Measurements from ENCODE around the gene AOPEP. TPM values are rescaled to one million over a fixed set of nuclear protein-coding genes. Genes with fewer than 3 reads are reported as not detected.

Gene AOPEP
- total RNA-seq, 2 experiments from 2014 or later, result 10.7 to 12.2 TPM

DNA sequence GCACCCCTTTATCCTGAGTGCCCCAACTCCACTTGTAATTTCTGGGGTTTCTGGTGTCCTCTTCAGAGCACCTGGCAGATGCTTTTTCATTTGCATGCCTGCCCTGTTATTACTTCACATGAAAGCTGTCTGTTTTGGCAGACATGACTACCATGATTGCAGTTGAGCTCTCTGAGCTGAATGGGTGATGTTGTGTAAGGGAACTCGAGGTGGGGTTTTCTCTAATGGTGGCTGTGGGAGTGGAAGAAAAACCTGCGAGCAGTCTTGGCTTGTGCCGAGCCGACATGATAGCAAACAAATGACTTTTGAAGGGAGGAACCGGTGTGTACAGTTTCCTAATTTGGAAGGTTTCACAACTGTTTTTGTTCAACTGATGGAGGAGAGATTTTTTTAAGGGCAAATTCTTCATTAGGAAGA, 196.2 kb downstream of the AOPEP start:
- H3K4me1 Mint-ChIP-seq (ENCODE audit: low read depth), result no peaks in the 10 kb centered on the region
- H3K36me3 Mint-ChIP-seq, result peaks cover 4% of the 10 kb centered on the region
- H3K9me3 Mint-ChIP-seq, result no peaks in the 10 kb centered on the region
- DNase-seq, result no peak
- POLR2A ChIA-PET, result no interaction called here
- intact Hi-C loops (cut with micrococcal nuclease), result no loop called here
- no peaks in the 10 kb centered on the region for H3K27me3 Mint-ChIP-seq
- no peak overlapping the region for H3K4me3 Mint-ChIP-seq
- no peak overlapping the region for H3K27ac Mint-ChIP-seq
- CTCF ChIA-PET, result no interaction called here

DNA sequence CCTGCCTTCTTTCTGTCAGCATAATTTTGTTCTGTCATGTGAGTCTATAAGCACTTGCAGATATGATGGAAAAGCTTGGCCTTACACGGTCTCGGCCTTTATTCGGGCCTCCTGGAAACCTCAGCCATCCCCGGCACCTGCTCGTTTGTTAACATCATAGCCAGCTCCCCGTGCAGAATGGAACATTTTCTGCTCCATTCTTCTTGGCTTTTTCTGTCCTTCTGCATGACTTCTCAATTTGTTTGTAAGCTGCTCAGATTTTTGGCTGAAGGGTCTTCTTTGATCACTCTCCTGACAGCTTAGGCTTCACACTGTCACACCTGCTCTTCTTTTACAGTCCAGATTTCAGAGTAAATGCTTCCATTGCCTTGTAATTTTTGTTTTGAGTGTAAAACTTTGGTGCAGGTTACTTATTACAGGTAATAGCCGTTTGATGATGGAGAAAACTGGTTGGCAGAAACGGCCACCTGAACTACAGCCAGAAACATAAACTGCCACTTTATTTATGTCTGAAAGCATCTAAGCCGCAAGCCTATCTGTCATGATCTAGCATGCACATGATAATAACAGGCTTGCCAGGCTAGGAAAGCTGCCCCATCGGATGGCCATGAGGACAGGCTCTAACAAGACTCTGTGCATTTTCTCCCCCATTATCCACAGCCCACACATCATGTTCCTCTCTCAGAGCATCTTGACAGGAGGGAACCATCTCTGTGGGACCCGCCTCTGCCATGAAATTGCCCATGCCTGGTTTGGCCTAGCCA, 197.0 kb downstream of the AOPEP start:
- no peaks in the 10 kb centered on the region for H3K4me1 Mint-ChIP-seq (ENCODE audit: low read depth)
- no peaks in the 10 kb centered on the region for H3K9me3 Mint-ChIP-seq
- no peak for DNase-seq
- no peak overlapping the region for H3K27ac Mint-ChIP-seq
- H3K27me3 Mint-ChIP-seq, result no peaks in the 10 kb centered on the region
- peaks cover 4% of the 10 kb centered on the region for H3K36me3 Mint-ChIP-seq
- no peak overlapping the region for H3K4me3 Mint-ChIP-seq
- POLR2A ChIA-PET, result no interaction called here
- CTCF ChIA-PET, result no interaction called here
- intact Hi-C loops (cut with micrococcal nuclease), result no loop called here

DNA sequence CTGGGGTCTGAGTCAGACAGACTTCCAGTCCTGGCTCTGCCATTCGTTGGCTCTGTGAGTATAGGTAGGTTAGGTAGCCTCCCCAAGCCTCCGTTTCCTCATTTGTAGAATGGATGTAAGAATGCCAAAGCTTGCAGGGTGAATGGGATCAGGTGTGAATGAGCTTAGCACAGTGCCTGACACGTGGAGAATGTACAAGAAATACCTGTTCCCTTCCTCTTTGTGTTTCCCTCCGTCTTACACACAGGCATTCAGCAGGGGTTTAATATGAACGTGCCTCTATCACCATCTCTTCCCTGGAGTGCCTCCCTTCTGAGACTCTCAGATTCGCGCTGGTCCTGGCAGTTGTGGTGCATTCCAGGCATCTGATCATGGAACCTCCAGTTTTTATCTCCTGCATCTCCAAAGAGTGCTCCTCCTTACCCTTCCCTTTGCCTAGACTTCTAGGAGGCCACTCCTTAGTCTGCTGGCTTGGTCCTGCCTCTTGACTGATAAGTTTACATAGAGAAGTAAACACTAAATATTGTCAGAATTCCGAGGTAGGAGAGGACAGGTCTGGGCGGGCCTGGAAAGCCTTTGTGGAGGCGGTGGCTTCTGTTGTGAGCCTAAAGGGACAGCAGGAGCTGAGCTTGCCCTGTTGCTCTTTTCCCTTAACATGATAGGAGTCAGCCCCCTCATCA, 199.4 kb downstream of the AOPEP start:
- CTCF ChIA-PET, result no interaction called here
- Mint-ChIP-seq H3K4me1 (ENCODE audit: low read depth) (no peaks in the 10 kb centered on the region), H3K4me3 (no peak overlapping the region), H3K9me3 (no peaks in the 10 kb centered on the region), H3K27me3 (no peaks in the 10 kb centered on the region), H3K36me3 (peaks cover 4% of the 10 kb centered on the region), H3K27ac (no peak overlapping the region)
- DNase-seq, result no peak
- intact Hi-C loops (cut with micrococcal nuclease), result no loop called here
- POLR2A ChIA-PET, result no interaction called here

DNA sequence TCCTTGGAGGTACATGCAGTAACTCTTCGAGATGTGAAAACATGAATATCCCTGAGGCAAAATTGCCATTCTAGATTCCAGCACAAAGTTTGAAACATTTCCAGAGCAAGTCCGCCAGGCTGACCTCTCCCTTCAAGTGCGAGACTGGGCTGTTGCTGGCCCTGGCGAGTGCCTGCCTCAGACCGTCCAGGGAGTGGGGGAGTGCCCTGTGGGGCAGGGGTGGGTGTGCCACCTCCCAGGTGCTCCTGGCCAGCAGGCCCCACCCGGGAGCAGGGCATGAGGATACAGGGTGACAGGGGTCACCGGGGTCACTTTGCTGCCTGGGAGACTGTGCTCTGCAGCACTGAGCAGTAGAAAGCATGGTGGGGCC, 199.9 kb downstream of the AOPEP start:
- Mint-ChIP-seq H3K36me3 (peaks cover 4% of the 10 kb centered on the region), H3K4me3 (no peak overlapping the region), H3K27ac (no peak overlapping the region), H3K4me1 (ENCODE audit: low read depth) (no peaks in the 10 kb centered on the region), H3K9me3 (no peaks in the 10 kb centered on the region), H3K27me3 (no peaks in the 10 kb centered on the region)
- ChIA-PET CTCF (no interaction called here), POLR2A (no interaction called here)
- intact Hi-C loops (cut with micrococcal nuclease), result no loop called here
- DNase-seq, result no peak

DNA sequence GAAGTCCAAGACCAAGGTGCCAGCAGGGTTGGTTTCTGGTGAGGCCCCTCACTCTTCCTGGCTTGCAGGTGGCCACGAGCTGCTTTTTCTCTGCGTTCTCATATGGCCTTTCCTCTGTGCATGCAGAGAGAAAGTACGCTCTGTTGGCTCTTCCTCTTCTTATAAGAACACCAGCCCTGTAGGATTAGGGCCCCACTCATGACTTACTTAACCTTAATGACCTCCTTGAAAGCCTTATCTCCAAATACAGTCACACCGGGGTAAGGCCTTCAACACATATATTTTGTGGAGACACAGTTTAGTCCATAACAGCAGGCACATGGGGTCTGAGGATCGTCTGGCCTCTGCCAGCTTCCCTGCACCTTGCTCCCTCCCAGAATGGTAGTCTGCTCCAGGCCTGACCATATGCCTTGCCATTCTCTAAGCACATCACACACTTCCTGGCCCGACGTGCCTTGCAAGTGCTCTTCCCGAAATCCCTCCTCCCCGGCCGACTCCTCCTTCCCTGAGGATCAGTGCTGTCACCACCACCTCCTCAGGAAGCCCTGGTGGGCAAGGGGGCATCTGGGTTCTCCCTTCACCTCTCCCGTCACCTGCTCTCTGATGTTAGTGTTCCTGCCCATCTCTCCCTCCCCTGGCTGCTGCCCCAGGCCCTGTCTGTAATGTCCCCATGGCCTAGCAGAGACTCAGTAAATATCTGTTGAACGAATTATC, 200.7 kb downstream of the AOPEP start:
- intact Hi-C loops (cut with micrococcal nuclease), result no loop called here
- POLR2A ChIA-PET, result no interaction called here
- H3K36me3 Mint-ChIP-seq, result peaks cover 4% of the 10 kb centered on the region
- CTCF ChIA-PET, result no interaction called here
- H3K27me3 Mint-ChIP-seq, result no peaks in the 10 kb centered on the region
- no peak for DNase-seq
- H3K4me3 Mint-ChIP-seq, result no peak overlapping the region
- H3K27ac Mint-ChIP-seq, result no peak overlapping the region
- H3K4me1 Mint-ChIP-seq (ENCODE audit: low read depth), result no peaks in the 10 kb centered on the region
- no peaks in the 10 kb centered on the region for H3K9me3 Mint-ChIP-seq

DNA sequence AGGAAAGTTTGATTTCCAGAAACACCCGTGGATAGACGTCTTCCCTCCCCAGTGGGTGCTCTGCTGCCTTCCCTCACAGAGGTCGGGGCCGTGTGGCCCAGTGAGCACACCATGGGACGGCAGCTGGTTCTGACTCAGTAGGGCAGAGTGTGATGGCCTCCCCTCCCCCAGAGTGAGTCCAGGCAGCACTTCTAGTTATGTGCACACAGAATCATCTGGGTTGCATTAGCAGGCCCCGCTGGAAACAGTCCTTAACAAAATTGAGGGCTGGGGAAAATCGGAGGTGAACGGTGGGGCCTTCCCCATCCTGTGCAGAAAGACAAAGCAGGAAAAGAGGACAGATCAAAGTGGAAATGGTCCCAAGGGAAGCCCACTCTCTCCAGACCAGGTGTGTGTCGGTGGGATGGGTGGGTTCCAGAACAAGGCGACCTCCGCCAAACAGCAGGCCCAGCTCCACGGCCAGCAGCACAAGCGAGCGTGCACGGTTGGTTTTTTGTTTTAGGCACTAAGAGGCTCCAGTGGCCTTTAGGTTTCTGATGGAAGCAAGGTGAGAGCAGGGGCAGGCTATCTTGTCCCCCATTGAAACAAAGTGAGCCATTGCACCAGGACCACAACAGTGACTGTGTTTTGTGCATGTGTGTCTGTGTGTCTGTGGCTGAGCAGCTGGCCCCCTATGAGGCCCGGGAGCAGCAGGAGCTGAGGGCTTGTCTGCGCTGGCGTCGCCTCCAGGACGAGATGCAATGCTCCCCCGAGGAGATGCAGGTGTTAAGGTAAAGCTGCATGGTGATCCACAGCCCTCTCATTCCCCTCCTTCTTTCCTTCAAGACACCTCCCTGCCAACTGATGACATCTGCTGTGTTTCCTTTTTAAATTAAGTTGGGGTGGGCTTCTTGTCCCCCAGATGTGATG, 201.5 kb downstream of the AOPEP start:
- Mint-ChIP-seq H3K4me3 (no peak overlapping the region), H3K36me3 (peaks cover 4% of the 10 kb centered on the region), H3K4me1 (ENCODE audit: low read depth) (no peaks in the 10 kb centered on the region), H3K9me3 (no peaks in the 10 kb centered on the region), H3K27me3 (no peaks in the 10 kb centered on the region), H3K27ac (no peak overlapping the region)
- no peak for DNase-seq
- intact Hi-C loops (cut with micrococcal nuclease), result no loop called here
- ChIA-PET POLR2A (no interaction called here), CTCF (no interaction called here)

DNA sequence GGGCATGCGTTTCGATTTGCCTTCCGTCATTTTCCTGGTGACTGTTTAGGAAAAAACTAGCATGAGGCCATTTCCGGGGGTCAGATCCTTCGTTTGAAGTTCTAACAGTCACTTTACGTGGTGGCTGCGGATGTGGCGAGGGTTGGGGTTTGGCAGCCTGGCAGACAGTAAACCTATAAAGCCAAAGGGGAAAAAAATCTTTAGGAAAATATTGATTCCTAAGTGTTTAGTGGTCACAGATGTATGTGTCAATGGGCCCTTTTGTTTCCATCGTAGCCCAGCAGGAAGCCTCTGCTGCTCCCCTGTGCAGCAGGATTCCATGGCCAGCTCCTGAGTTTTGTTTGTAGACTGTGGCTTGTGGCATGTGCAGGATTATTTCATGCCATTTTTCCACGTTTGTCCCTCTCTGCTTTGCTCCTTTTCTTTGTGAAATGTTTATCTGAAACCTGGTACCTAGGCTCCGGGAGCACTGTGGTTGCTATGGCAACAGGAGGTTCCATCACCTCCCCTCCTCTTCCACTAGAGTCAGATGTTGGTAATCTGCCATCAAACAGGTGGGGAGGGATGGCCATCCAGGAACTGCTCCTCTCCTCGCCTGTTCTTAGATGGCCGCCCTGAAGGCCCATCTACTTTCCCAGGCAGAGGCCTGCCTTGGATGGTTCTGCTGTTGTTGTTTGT, 202.3 kb downstream of the AOPEP start:
- CTCF ChIA-PET, result no interaction called here
- Mint-ChIP-seq H3K36me3 (peaks cover 4% of the 10 kb centered on the region), H3K4me3 (no peak overlapping the region), H3K27ac (no peak overlapping the region), H3K4me1 (ENCODE audit: low read depth) (no peaks in the 10 kb centered on the region), H3K27me3 (no peaks in the 10 kb centered on the region), H3K9me3 (no peaks in the 10 kb centered on the region)
- DNase-seq, result no peak
- POLR2A ChIA-PET, result no interaction called here
- intact Hi-C loops (cut with micrococcal nuclease), result no loop called here

DNA sequence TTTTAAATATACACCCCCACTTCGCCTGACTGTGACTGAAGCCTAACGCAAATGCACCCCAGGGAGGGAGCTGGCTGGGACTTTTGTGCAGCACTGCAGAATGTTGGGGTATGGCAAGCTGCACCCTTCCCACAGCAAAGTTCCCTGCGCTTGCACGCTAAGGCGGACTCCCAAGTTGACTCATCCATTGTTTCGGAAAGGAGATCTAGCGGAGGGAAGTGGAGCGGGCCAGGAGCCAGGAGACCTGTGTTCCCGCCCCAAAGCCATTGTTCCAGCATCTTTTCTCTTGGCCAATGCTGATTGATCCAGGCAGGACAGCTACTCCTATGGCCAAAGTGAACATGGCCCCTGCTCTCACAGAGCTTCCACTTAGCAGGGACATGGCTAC, 202.9 kb downstream of the AOPEP start:
- no peaks in the 10 kb centered on the region for H3K27me3 Mint-ChIP-seq
- no peak overlapping the region for H3K4me3 Mint-ChIP-seq

DNA sequence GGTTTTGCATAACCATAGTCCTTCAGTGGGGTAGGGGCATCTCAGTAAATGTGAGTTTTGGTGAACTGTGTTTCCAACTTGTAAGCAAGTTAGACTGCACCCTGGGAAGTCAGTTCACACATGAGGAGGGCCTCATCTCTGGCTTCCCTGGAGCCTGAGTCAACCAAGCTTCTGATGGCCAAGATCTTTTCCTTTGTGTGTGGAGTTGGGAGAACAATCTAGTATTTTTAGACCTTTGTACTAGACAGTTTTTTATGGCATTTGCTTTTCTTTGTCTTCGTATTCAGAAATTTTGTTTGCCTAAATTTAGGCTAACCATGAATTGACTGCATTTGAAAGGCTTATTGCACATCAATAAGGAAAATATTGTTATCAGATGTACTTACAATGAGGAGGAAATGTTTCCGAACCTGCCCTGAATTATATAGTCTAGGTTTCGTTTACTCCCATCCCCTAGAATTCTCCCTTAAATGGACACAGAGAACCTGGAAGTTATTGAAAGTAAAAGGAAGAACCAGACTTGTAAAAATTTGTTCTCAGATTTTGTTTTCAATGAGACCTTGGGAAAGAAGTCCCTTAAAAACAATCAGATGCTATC, 204.6 kb downstream of the AOPEP start:
- CTCF ChIA-PET, result no interaction called here
- intact Hi-C loops (cut with micrococcal nuclease), result no loop called here
- Mint-ChIP-seq H3K36me3 (peaks cover 4% of the 10 kb centered on the region), H3K9me3 (no peaks in the 10 kb centered on the region), H3K4me3 (no peak overlapping the region), H3K27me3 (no peaks in the 10 kb centered on the region), H3K4me1 (ENCODE audit: low read depth) (no peaks in the 10 kb centered on the region), H3K27ac (no peak overlapping the region)
- POLR2A ChIA-PET, result interaction anchor here (0.6 kb wide), 1 partner anchor 357 kb away, joined by 4 read pairs; no protein-coding TSS in a partner anchor
- DNase-seq, result no peak

More for the DNA sequence above, 202.9 kb downstream of the AOPEP start:
- peaks cover 4% of the 10 kb centered on the region for H3K36me3 Mint-ChIP-seq
- ChIA-PET POLR2A (no interaction called here), CTCF (no interaction called here)
- DNase-seq, result no peak
- no peaks in the 10 kb centered on the region for H3K9me3 Mint-ChIP-seq
- H3K4me1 Mint-ChIP-seq (ENCODE audit: low read depth), result no peaks in the 10 kb centered on the region
- intact Hi-C loops (cut with micrococcal nuclease), result no loop called here
- no peak overlapping the region for H3K27ac Mint-ChIP-seq

DNA sequence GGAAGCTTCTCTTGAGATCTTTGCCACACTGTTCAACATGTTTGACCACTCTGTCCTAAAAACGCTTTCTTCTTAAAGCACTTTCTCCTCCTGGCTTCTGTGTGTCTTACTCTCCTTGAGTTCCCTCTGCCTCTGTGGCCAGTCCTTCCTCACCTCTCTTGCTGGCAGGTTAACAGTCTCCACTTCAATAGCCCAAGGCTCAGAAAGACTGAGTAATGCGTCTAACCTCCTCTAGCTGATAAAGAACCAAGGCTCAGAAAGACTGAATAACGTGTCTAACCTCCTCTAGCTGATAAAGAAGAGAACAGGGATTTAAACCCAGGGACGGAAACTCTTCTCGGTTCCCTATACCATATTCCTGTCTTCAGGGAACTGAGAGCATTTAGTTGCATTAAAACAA, 205.2 kb downstream of the AOPEP start:
- H3K27me3 Mint-ChIP-seq, result no peaks in the 10 kb centered on the region
- peaks cover 4% of the 10 kb centered on the region for H3K36me3 Mint-ChIP-seq
- H3K27ac Mint-ChIP-seq, result no peak overlapping the region
- H3K9me3 Mint-ChIP-seq, result no peaks in the 10 kb centered on the region
- ChIA-PET POLR2A (no interaction called here), CTCF (no interaction called here)
- no peak for DNase-seq
- no peaks in the 10 kb centered on the region for H3K4me1 Mint-ChIP-seq (ENCODE audit: low read depth)
- no peak overlapping the region for H3K4me3 Mint-ChIP-seq
- intact Hi-C loops (cut with micrococcal nuclease), result no loop called here

DNA sequence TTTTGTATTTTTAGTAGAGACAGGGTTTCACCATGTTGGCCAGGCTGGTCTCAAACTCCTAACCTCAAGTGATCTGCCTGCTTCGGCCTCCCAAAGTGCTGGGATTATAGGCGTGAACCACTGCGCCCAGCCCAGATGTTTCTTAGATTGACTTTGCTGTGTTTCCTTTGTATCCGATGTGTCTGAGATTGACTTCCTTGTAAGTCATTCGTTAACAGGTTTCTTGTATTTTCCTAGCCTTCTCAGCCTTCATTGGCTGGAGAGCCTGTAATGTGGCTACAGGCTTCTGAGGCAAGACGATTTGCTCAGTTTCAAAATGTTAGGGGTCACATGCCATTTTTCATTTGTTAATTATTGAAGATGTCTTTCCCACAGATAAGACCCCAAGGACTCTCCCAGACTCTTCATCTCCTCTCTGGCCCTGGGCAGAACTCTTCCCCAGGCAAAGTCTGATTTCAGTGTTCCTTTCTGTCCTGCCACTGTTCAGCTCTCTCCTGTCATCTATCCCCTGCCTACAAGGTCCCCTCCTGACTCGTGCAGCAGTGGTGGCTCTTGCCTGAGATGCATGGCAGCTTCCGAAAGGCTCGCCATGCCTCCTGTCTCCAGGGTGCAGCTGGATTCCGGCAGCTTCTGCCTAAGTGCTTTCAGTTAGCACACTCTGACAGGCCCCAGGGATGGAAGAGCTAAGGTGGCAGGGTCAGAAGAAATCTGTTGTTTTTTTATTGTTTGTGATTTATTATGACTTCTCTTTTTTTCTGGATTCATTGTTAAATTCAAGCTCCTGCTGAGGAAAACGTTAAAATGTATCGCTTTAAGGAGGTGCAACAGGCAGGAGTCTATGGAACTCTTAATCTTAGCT, 206.4 kb downstream of the AOPEP start:
- no peak overlapping the region for H3K4me3 Mint-ChIP-seq
- no peak overlapping the region for H3K27ac Mint-ChIP-seq
- ChIA-PET CTCF (no interaction called here), POLR2A (no interaction called here)
- H3K4me1 Mint-ChIP-seq (ENCODE audit: low read depth), result peaks cover 5% of the 10 kb centered on the region
- no peaks in the 10 kb centered on the region for H3K27me3 Mint-ChIP-seq
- no peaks in the 10 kb centered on the region for H3K9me3 Mint-ChIP-seq
- no peaks in the 10 kb centered on the region for H3K36me3 Mint-ChIP-seq
- no peak for DNase-seq
- intact Hi-C loops (cut with micrococcal nuclease), result no loop called here

Measured in activated CD4-positive, alpha-beta memory T cell treated with anti-CD3 and anti-CD28 coated beads for 36 hours (primary cell).